Activated naive CD4-positive, alpha-beta T cell treated with Interleukin-2 at 50 U/mL for 16 hours (primary cell): ENCODE results near the gene ANO2.

Experiments used
- DNase-seq: peaks from one replicate; pipeline ENCODE4 v3.0.0-alpha.2; 2020

The ANO2 gene

GRCh38 chr12:5770727-5771126 lies 174.3 kb downstream of the ANO2 start:
- DNase-seq = no peak

- no peak for DNase-seq
These were observed 176.4 kb downstream of the ANO2 start for GRCh38 chr12:5768581-5769196.

GRCh38 chr12:5768171-5768570 lies 176.9 kb downstream of the ANO2 start:
- DNase-seq = no peak

GRCh38 chr12:5758347-5758746 lies 186.7 kb downstream of the ANO2 start:
- no peak for DNase-seq

- no peak for DNase-seq
These were observed 188.7 kb downstream of the ANO2 start for GRCh38 chr12:5756338-5756842.

GRCh38 chr12:5748027-5748426 lies 197.0 kb downstream of the ANO2 start:
- DNase-seq = no peak

GRCh38 chr12:5746917-5747316 lies 198.1 kb downstream of the ANO2 start:
- DNase-seq = no peak

GRCh38 chr12:5746036-5746908 lies 198.8 kb downstream of the ANO2 start:
- DNase-seq = no peak

- DNase-seq = peak; percentile 11
These were observed 199.7 kb downstream of the ANO2 start for GRCh38 chr12:5745251-5745888.

- DNase-seq = no peak
These were observed 202.8 kb downstream of the ANO2 start for GRCh38 chr12:5742258-5742657.

GRCh38 chr12:5739917-5740316 lies 205.1 kb downstream of the ANO2 start:
- DNase-seq = no peak

- DNase-seq = no peak
These were observed 207.3 kb downstream of the ANO2 start for GRCh38 chr12:5737778-5738177.

- DNase-seq = no peak
These were observed 208.5 kb downstream of the ANO2 start for GRCh38 chr12:5736527-5736926.

GRCh38 chr12:5736016-5736415 lies 209.0 kb downstream of the ANO2 start:
- DNase-seq = no peak

- DNase-seq = no peak
These were observed 211.1 kb downstream of the ANO2 start for GRCh38 chr12:5733916-5734315.

- DNase-seq = no peak
These were observed 211.8 kb downstream of the ANO2 start for GRCh38 chr12:5733136-5733755.

GRCh38 chr12:5730962-5731361 lies 214.1 kb downstream of the ANO2 start:
- DNase-seq = no peak

- no peak for DNase-seq
These were observed 221.3 kb downstream of the ANO2 start for GRCh38 chr12:5723711-5724252.

GRCh38 chr12:5723071-5723470 lies 222.0 kb downstream of the ANO2 start:
- no peak for DNase-seq

GRCh38 chr12:5720381-5721005 lies 224.6 kb downstream of the ANO2 start:
- DNase-seq = no peak

- DNase-seq = no peak
These were observed 226.4 kb downstream of the ANO2 start for GRCh38 chr12:5718680-5719079.

- DNase-seq = no peak
These were observed 227.0 kb downstream of the ANO2 start for GRCh38 chr12:5718073-5718472.

- DNase-seq = no peak
These were observed 228.1 kb downstream of the ANO2 start for GRCh38 chr12:5716976-5717375.
